ENCODE data around the gene SYF2. TPM values are rescaled to one million over a fixed set of nuclear protein-coding genes. Genes with fewer than 3 reads are reported as not detected.

SYF2 gene
- total and polyA plus RNA-seq, 12 donors: 28.0 to 55.9 (median 36.9) TPM

DNA sequence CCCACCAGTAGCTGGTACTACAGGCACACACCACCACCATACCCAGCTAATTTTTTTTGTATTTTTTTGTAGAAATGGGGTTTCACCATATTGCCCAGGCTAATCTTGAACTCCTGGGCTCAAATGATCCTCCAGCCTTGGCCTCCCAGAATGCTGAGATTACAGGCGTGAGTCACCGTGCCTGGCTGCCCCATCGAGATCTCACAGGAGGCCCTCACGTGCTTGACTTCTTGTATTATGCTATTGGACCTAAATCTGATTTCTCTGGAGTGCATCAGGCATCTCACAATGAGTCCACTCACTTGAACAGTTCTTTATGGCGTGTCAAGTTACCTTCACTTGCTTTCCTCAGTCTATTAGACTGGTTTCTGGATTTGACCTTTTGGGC, 24.3 kb upstream of the SYF2 start:
- 87 to 91% methylated on average over 5 of the region's 5 CpGs for WGBS, 2 donors
- ATAC-seq (no peak), DNase-seq (no peak)
- Histone ChIP-seq H3K4me3 (no peak overlapping the region), H3K27me3 (no peaks in the 10 kb centered on the region), H3K36me3 (peaks cover 0 to 3% (median 0%) of the 10 kb centered on the region in 9 donors), H3K9me3 (no peaks in the 10 kb centered on the region), H3K4me1 (peaks cover 0 to 21% (median 8%) of the 10 kb centered on the region in 9 donors), H3K27ac (no peak overlapping the region)
- TF ChIP-seq, protein P1, sequence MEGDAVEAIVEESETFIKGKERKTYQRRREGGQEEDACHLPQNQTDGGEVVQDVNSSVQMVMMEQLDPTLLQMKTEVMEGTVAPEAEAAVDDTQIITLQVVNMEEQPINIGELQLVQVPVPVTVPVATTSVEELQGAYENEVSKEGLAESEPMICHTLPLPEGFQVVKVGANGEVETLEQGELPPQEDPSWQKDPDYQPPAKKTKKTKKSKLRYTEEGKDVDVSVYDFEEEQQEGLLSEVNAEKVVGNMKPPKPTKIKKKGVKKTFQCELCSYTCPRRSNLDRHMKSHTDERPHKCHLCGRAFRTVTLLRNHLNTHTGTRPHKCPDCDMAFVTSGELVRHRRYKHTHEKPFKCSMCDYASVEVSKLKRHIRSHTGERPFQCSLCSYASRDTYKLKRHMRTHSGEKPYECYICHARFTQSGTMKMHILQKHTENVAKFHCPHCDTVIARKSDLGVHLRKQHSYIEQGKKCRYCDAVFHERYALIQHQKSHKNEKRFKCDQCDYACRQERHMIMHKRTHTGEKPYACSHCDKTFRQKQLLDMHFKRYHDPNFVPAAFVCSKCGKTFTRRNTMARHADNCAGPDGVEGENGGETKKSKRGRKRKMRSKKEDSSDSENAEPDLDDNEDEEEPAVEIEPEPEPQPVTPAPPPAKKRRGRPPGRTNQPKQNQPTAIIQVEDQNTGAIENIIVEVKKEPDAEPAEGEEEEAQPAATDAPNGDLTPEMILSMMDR (IDR thresholded peaks at IDR 0.05): no peak
- intact Hi-C loops (cut with DNase I): no loop called here

DNA sequence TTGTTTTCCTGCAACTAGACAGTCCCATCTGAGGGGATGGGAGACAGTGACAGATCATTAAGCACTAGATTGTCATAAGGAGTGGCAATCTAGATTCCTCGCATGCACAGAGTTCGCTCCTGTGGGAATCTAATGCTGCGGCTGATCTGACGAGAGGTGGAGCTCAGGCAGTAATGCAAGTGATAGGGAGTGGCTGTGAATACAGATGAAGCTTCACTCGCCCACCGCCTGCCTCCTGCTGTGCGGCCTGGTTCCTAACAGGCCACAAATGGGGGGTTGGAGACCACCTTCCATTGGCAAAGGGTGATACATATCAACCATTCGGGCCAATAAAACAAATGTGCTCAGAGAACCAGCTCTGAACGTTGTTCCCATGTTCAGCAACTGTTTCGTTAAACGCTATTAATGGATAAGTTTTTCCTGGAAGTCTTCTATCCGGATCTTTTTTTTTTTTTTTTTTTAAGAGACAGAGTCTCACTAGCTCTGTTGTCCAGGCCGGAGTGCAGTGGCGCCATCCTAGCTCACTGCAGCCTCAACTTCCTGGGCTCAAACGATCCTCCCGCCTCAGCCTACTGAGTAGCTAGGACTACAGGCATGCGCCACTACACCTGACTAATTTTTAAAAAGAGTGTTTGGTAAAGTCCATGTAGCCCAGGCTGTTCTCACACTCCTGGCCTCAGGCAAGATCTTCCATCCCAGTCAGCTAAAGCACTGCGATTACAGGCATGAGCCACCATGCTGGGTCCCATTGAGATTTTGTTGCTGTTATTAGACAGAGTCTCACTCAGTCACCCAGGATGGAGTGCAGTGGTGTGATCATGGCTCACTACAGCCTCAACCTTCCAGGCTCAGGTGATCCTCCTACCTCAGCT, 23.6 kb upstream of the SYF2 start:
- Histone ChIP-seq H3K27me3 (no peaks in the 10 kb centered on the region), H3K9me3 (no peaks in the 10 kb centered on the region), H3K27ac (no peak overlapping the region), H3K4me3 (no peak overlapping the region), H3K36me3 (peaks cover 0 to 3% (median 0%) of the 10 kb centered on the region in 9 donors), H3K4me1 (peaks cover 0 to 20% (median 8%) of the 10 kb centered on the region in 9 donors)
- intact Hi-C loops (cut with DNase I): no loop called here
- DNase-seq (no peak), ATAC-seq (no peak)
- 76 to 88% methylated on average over 18 of the region's 18 CpGs for WGBS, 2 donors
- TF ChIP-seq, protein P1 (IDR thresholded peaks at IDR 0.05): no peak

DNA sequence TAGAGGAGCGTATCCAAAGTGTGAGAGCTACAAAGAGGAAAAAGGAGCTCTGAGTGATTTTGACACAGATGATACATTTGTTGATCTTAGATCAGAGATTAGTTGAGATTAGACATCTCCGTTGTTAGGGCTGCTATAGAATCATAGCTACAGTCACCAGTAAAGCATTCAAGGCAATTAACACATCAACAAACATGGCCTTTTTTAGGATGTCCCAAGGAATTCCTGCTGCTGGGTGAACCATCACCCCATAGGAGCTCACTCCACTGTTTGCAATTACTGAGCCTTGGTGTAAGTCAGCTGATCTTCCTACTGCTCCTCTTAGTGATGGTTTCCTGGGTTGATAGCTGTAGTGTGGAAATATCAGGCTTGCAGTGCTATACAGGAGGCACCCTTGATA, 21.6 kb upstream of the SYF2 start:
- no peak overlapping the region for H3K27ac ChIP-seq
- peaks cover 0 to 3% (median 0%) of the 10 kb centered on the region in 9 donors for H3K36me3 ChIP-seq
- H3K9me3 ChIP-seq: no peaks in the 10 kb centered on the region
- H3K4me3 ChIP-seq: no peak overlapping the region
- ATAC-seq (no peak), DNase-seq (no peak)
- 87 to 96% methylated on average over 2 of the region's 2 CpGs for WGBS, 2 donors
- intact Hi-C loops (cut with DNase I): no loop called here
- H3K27me3 ChIP-seq: no peaks in the 10 kb centered on the region
- TF ChIP-seq, protein P1 (IDR thresholded peaks at IDR 0.05): no peak
- peaks cover 0 to 9% (median 0%) of the 10 kb centered on the region in 9 donors for H3K4me1 ChIP-seq

DNA sequence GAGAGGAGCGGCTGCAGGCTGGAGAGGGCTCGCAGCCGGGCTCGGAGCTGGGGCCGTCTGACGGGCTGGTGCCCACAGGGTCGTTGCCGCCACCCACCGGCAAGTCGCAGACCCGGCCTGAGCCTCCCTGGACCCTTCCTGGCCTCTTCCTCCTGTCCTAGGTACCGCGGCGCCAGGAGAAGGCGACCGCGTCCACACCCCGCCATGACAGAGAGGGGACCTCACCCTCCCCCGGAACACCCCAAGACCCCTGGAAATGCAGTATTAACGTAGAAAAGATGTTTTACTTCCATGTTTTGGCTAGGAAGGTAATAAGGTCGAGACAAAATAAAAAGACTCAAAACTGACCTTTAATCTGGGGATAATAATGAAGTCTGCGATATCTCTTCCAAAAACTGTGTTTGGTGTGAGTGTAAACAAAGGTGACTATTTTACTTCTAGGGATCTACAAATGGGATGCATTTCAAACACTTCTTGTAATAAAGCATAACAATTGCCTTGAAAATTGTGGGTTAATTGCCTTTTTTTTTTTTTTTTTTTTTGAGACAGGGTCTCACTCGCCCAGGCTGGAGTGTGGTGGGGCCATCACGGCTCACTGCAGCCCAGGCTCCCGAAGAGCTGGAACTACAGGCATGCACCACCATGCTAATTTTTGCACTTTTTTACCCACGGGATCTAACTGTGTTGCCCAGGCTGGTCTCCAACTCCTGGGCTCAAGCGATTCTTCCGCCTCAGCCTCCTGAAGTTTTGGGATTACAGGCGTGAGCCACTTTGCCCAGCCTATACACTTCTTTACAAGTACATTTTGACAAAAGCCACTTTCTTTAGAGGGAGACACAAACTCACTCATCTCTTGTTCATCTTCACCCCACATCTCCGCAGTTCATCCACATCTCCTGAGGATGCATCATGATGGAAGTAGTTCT, 15.8 kb upstream of the SYF2 start:
- 23 to 25% methylated on average over 30 of the region's 30 CpGs for WGBS, 2 donors
- ATAC-seq (no peak), DNase-seq (no peak)
- H3K4me1 ChIP-seq: peaks cover 2 to 40% (median 34%) of the 10 kb centered on the region in 9 donors
- H3K27ac ChIP-seq: peak overlapping the region; percentile 67 to 100 (median 99)
- no peaks in the 10 kb centered on the region for H3K27me3 ChIP-seq
- no peaks in the 10 kb centered on the region for H3K9me3 ChIP-seq
- TF ChIP-seq, protein P1 (IDR thresholded peaks at IDR 0.05): peak in 3 of 9 donors; percentile 13 to 29 (median 24)
- peaks cover 0 to 36% (median 25%) of the 10 kb centered on the region in 9 donors for H3K36me3 ChIP-seq
- peak overlapping the region; percentile 76 to 96 (median 85) for H3K4me3 ChIP-seq
- intact Hi-C loops (cut with DNase I): loop anchor here in 2 of 10 donors (5.0 to 10.0 kb wide), 3 partner anchors 89 to 567 kb away; partner anchors contain the start of genes MTFR1L (in 1 of the 2) and TMEM50A (in 1 of the 2)
